ENCODE data around the gene RPL11. TPM values are rescaled to one million over a fixed set of nuclear protein-coding genes. Genes with fewer than 3 reads are reported as not detected.

RPL11 gene
- total RNA-seq, 1 experiment from 2014 or later, result 1,205 TPM

DNA sequence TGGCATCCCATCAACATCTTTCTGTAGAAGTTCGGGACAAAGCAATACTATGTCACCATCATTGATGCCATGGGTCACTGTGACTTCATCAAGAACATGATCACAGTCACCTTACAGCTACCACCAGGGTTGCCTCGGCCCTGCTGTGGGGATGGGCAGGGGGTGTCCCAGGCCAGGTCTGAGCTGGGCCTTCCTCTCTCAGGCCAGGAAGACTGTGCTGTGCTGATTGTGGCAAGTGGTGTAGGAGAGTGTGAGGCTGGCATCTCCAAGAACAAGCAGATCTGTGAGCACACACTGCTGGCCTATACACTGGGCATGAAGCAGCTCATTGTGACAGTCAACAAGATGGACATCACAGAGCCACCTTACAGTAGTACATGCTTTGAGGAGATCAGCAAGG lies 20.9 kb upstream of the RPL11 start:
- Histone ChIP-seq H3K4me3 (no peak overlapping the region), H2AFZ (no peak overlapping the region), H3K27me3 (ENCODE audit: insufficient read depth, low read depth) (no peaks in the 10 kb centered on the region), H3K9me2 (ENCODE audit: insufficient read depth) (no peaks in the 10 kb centered on the region), H3K79me2 (ENCODE audit: low read depth) (no peaks in the 10 kb centered on the region), H3K27ac (no peak overlapping the region), H4K20me1 (ENCODE audit: insufficient read depth) (no peaks in the 10 kb centered on the region), H3K4me2 (no peak overlapping the region), H3K36me3 (ENCODE audit: low read depth) (no peaks in the 10 kb centered on the region), H3F3A (ENCODE audit: insufficient read depth, low read depth) (no peaks in the 10 kb centered on the region; the same call in 1 of the 2 replicates), H3K4me1 (replicated peaks; ENCODE audit: insufficient read depth) (no peaks in the 10 kb centered on the region), H3K9me3 (ENCODE audit: insufficient read depth, low read depth) (no peaks in the 10 kb centered on the region)
- CTCF ChIA-PET, result interaction anchor here (0.7 kb wide), 1 partner anchor 25 kb away, joined by 3 read pairs; no protein-coding TSS in a partner anchor
- DNase-seq, result no peak
- no TSS peak for BruUV-seq (replicated peaks)
- POLR2A ChIA-PET (ENCODE audit: unreplicated experiment), result no interaction called here
- TF ChIP-seq, protein P1, sequence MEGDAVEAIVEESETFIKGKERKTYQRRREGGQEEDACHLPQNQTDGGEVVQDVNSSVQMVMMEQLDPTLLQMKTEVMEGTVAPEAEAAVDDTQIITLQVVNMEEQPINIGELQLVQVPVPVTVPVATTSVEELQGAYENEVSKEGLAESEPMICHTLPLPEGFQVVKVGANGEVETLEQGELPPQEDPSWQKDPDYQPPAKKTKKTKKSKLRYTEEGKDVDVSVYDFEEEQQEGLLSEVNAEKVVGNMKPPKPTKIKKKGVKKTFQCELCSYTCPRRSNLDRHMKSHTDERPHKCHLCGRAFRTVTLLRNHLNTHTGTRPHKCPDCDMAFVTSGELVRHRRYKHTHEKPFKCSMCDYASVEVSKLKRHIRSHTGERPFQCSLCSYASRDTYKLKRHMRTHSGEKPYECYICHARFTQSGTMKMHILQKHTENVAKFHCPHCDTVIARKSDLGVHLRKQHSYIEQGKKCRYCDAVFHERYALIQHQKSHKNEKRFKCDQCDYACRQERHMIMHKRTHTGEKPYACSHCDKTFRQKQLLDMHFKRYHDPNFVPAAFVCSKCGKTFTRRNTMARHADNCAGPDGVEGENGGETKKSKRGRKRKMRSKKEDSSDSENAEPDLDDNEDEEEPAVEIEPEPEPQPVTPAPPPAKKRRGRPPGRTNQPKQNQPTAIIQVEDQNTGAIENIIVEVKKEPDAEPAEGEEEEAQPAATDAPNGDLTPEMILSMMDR (conservative IDR thresholded peaks at IDR 0.05), result no peak
- no peak for TF ChIP-seq EZH2 (IDR thresholded peaks at IDR 0.05; ENCODE audit: low read depth)
- intact Hi-C loops (cut with micrococcal nuclease; ENCODE audit: unreplicated experiment), result no loop called here

DNA sequence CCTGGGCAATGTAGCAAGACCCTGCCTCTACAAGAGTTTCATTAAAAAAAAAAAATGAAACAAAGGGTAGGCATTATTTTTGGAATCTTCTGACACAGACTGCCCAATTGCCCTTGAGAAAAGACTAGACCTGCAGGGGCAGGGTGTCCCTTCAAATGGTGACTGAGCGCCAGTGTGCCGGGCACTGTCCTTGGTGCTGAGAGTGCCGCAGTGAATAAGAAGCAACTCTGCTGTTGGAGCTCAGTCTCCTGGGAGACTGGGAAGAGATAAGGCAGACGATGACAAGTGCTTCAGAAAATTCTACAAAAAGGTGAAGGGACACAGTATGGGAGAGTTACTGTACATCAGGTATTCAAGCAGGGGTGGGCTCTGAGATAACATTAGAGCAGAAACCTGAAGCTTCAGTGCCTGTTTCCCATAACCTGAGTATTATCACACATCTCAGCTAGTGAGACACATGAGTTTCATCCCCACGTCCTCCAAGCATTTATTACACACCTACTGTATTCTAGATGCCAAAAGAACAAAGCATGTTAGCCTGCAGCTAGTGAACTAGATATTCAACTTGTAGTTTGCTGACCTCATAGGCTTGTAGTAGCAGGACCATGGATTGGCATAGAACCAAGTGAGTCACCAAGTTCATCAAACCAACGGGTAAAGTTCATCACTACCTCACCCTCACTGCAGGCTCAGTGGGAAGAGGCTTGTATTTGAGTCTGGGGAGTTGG lies 18.4 kb upstream of the RPL11 start:
- Histone ChIP-seq H3F3A (ENCODE audit: insufficient read depth, low read depth) (no peaks in the 10 kb centered on the region; the same call in 1 of the 2 replicates), H3K9me3 (ENCODE audit: insufficient read depth, low read depth) (no peaks in the 10 kb centered on the region), H3K27ac (no peak overlapping the region), H4K20me1 (ENCODE audit: insufficient read depth) (no peaks in the 10 kb centered on the region), H3K4me2 (no peak overlapping the region), H3K36me3 (ENCODE audit: low read depth) (no peaks in the 10 kb centered on the region), H3K79me2 (ENCODE audit: low read depth) (no peaks in the 10 kb centered on the region), H3K27me3 (ENCODE audit: insufficient read depth, low read depth) (peaks cover 6% of the 10 kb centered on the region; the same call in 1 of the 2 replicates), H3K4me1 (replicated peaks; ENCODE audit: insufficient read depth) (no peaks in the 10 kb centered on the region), H3K9me2 (ENCODE audit: insufficient read depth) (no peaks in the 10 kb centered on the region), H3K4me3 (no peak overlapping the region), H2AFZ (no peak overlapping the region)
- DNase-seq, result peak; percentile 52 to 74
- BruUV-seq (replicated peaks), result no TSS peak
- ChIA-PET POLR2A (ENCODE audit: unreplicated experiment) (no interaction called here), CTCF (interaction anchor here (0.6 to 0.9 kb wide), 2 partner anchors 8 to 176 kb away, joined by 4 read pairs; no protein-coding TSS in a partner anchor)
- TF ChIP-seq, protein P1 (conservative IDR thresholded peaks at IDR 0.05), result no peak
- TF ChIP-seq EZH2 (IDR thresholded peaks at IDR 0.05; ENCODE audit: low read depth), result no peak
- intact Hi-C loops (cut with micrococcal nuclease; ENCODE audit: unreplicated experiment), result no loop called here

DNA sequence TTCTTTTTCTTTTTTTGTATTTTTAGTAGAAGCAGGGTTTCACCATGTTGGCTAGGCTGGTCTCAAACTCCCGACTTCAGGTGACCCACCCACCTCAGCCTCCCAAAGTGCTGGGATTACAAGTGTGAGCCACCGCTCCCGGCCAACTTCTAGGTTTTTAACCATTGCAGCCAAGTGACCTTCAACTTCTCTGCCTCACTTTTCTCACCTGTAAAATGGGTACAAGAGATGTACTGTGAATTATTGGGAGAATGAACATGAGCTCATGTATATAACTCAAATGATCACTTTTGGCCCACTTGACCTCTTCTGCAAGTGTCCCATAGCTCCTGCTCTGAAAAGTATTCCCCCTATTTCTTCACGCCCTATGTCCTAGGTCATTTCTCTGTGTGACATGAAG lies 11.8 kb upstream of the RPL11 start:
- ChIA-PET CTCF (no interaction called here), POLR2A (ENCODE audit: unreplicated experiment) (interaction anchor here (1.1 kb wide), 1 partner anchor 149 kb away, joined by 5 read pairs; the partner anchor contains the start of gene E2F2)

More for the DNA sequence above, 11.8 kb upstream of the RPL11 start:
- H3K9me3 ChIP-seq (ENCODE audit: insufficient read depth, low read depth), result no peaks in the 10 kb centered on the region
- peaks cover 16% of the 10 kb centered on the region; the same call in 1 of the 2 replicates for H3K27me3 ChIP-seq (ENCODE audit: insufficient read depth, low read depth)
- H3K36me3 ChIP-seq (ENCODE audit: low read depth), result no peaks in the 10 kb centered on the region
- no peak overlapping the region for H3K27ac ChIP-seq
- BruUV-seq (replicated peaks), result no TSS peak
- H3K4me3 ChIP-seq, result no peak overlapping the region
- H3K79me2 ChIP-seq (ENCODE audit: low read depth), result no peaks in the 10 kb centered on the region
- no peaks in the 10 kb centered on the region for H3K9me2 ChIP-seq (ENCODE audit: insufficient read depth)
- DNase-seq, result no peak
- no peaks in the 10 kb centered on the region for H3K4me1 ChIP-seq (replicated peaks; ENCODE audit: insufficient read depth)
- no peak overlapping the region for H2AFZ ChIP-seq
- H3F3A ChIP-seq (ENCODE audit: insufficient read depth, low read depth), result no peaks in the 10 kb centered on the region
- no peak overlapping the region for H3K4me2 ChIP-seq
- H4K20me1 ChIP-seq (ENCODE audit: insufficient read depth), result no peaks in the 10 kb centered on the region
- intact Hi-C loops (cut with micrococcal nuclease; ENCODE audit: unreplicated experiment), result no loop called here
- TF ChIP-seq, protein P1 (conservative IDR thresholded peaks at IDR 0.05), result no peak
- TF ChIP-seq EZH2 (IDR thresholded peaks at IDR 0.05; ENCODE audit: low read depth), result no peak
